ENCODE results near the gene UHMK1.
"Not testable (repeated sequence)": the region's sequence is repeated elsewhere in the genome, so short reads cannot be mapped to it uniquely, and the experiment has no call there.

The UHMK1 gene

GRCh38 chr1:162497723-162498495 lies at the start of gene UHMK1:
TSS of gene UHMK1 (plus strand) at chr1:162497818. CDS start at chr1:162498001, 183 bp downstream.
- peak; percentile 78 to 87 (median 81) for DNase-seq (ENCODE audit: low read depth in 2 of 3, low spot score in 1 of 3)

- DNase-seq (ENCODE audit: low read depth in 2 of 3, low spot score in 1 of 3), result not testable (repeated sequence)
Measured at GRCh38 chr1:162454361-162454760, 43.3 kb upstream of the UHMK1 start.

- no peak for DNase-seq (ENCODE audit: low read depth in 2 of 3, low spot score in 1 of 3)
Measured at GRCh38 chr1:162456323-162456722, 41.3 kb upstream of the UHMK1 start.

- DNase-seq (ENCODE audit: low read depth in 2 of 3, low spot score in 1 of 3), result no peak
Measured at GRCh38 chr1:162458236-162458635, 39.4 kb upstream of the UHMK1 start.

GRCh38 chr1:162462425-162462824 lies 35.2 kb upstream of the UHMK1 start:
- DNase-seq (ENCODE audit: low read depth in 2 of 3, low spot score in 1 of 3), result not testable (repeated sequence)

- no peak for DNase-seq (ENCODE audit: low read depth in 2 of 3, low spot score in 1 of 3)
Measured at GRCh38 chr1:162463021-162463420, 34.6 kb upstream of the UHMK1 start.

- DNase-seq (ENCODE audit: low read depth in 2 of 3, low spot score in 1 of 3), result no peak
Measured at GRCh38 chr1:162466797-162467196, 30.8 kb upstream of the UHMK1 start.

- DNase-seq (ENCODE audit: low read depth in 2 of 3, low spot score in 1 of 3), result no peak
Measured at GRCh38 chr1:162470216-162470615, 27.4 kb upstream of the UHMK1 start.

- no peak for DNase-seq (ENCODE audit: low read depth in 2 of 3, low spot score in 1 of 3)
Measured at GRCh38 chr1:162471290-162471853, 26.2 kb upstream of the UHMK1 start.

GRCh38 chr1:162475089-162475488 lies 22.5 kb upstream of the UHMK1 start:
- DNase-seq (ENCODE audit: low read depth in 2 of 3, low spot score in 1 of 3), result no peak

GRCh38 chr1:162475539-162476185 lies 22.0 kb upstream of the UHMK1 start:
- DNase-seq (ENCODE audit: low read depth in 2 of 3, low spot score in 1 of 3), result no peak

- DNase-seq (ENCODE audit: low read depth in 2 of 3, low spot score in 1 of 3), result no peak
Measured at GRCh38 chr1:162476620-162477019, 21.0 kb upstream of the UHMK1 start.

- DNase-seq (ENCODE audit: low read depth in 2 of 3, low spot score in 1 of 3), result no peak
Measured at GRCh38 chr1:162485236-162485635, 12.4 kb upstream of the UHMK1 start.

- no peak for DNase-seq (ENCODE audit: low read depth in 2 of 3, low spot score in 1 of 3)
Measured at GRCh38 chr1:162487241-162487640, 10.4 kb upstream of the UHMK1 start.

- no peak for DNase-seq (ENCODE audit: low read depth in 2 of 3, low spot score in 1 of 3)
Measured at GRCh38 chr1:162488219-162488618, 9.4 kb upstream of the UHMK1 start.

GRCh38 chr1:162495531-162496233 lies 1.9 kb upstream of the UHMK1 start:
- not testable (repeated sequence) for DNase-seq (ENCODE audit: low read depth in 2 of 3, low spot score in 1 of 3)

GRCh38 chr1:162497104-162497722 lies 405 bp upstream of the UHMK1 start:
- DNase-seq (ENCODE audit: low read depth in 2 of 3, low spot score in 1 of 3), result no peak

GRCh38 chr1:162498496-162498810 lies 835 bp downstream of the UHMK1 start:
- no peak for DNase-seq (ENCODE audit: low read depth in 2 of 3, low spot score in 1 of 3)

- DNase-seq (ENCODE audit: low read depth in 2 of 3, low spot score in 1 of 3), result no peak
Measured at GRCh38 chr1:162500805-162501204, 3.2 kb downstream of the UHMK1 start.

- DNase-seq (ENCODE audit: low read depth in 2 of 3, low spot score in 1 of 3), result no peak
Measured at GRCh38 chr1:162502077-162502476, 4.5 kb downstream of the UHMK1 start.

GRCh38 chr1:162502928-162503327 lies 5.3 kb downstream of the UHMK1 start:
- no peak for DNase-seq (ENCODE audit: low read depth in 2 of 3, low spot score in 1 of 3)
